ENCODE data around the gene GAB2. TPM values are rescaled to one million over a fixed set of nuclear protein-coding genes. Genes with fewer than 3 reads are reported as not detected.
"Not testable (repeated sequence)": the region's sequence is repeated elsewhere in the genome, so short reads cannot be mapped to it uniquely, and the experiment has no call there.

GAB2 gene
- total RNA-seq, 1 donor from 2014 or later = 65.1 TPM

DNA sequence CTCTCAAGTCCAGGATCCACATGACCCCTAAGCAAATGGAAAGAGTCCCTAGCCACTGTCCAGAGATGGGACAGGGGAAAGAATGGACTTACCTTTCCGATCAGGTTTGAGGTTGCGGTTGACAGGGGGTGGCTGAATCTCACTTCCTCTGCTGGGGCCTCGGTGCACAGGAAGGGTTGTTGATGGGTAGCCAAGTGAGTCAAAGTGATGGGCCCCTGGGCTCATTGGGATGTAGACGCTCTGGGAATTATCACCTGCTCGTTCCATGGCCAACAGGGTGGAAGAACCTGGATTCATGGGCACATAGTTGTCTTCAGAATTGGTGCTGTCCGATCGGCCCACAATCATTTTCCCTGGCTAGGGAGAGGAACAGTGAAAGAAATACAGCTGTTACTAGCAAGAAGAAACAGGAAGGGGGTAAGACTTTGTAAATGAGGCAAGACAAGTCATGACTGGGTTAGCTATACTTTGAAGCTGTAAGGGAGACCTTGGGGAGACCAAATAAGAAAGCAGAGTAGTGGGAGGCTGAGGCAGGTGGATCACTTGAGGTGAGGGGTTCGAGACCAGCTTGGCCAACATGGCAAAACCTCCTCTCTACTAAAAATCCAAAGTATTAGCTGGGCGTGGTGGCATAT lies 194.2 kb downstream of the GAB2 start:
- no peak for DNase-seq (ENCODE audit: low spot score)

DNA sequence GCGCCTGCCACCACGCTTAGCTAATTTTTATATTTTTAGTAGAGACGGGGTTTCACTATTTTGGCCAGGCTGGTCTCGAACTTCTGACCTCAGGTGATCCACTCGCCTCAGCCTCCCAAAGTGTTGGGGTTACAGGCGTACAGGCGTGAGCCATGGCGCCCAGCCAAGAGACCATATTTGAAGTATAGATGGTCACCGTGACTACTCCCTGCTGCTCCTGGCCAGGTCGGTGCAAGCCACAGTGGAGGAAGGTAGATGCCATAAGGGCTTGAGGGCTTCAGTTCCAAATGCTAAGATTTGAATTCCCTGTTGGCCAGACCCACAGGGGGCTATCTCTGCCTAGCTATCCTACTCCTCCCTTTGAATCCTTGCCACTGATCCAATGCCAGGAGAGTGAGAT lies 194.9 kb downstream of the GAB2 start:
- not testable (repeated sequence) for DNase-seq (ENCODE audit: low spot score)

DNA sequence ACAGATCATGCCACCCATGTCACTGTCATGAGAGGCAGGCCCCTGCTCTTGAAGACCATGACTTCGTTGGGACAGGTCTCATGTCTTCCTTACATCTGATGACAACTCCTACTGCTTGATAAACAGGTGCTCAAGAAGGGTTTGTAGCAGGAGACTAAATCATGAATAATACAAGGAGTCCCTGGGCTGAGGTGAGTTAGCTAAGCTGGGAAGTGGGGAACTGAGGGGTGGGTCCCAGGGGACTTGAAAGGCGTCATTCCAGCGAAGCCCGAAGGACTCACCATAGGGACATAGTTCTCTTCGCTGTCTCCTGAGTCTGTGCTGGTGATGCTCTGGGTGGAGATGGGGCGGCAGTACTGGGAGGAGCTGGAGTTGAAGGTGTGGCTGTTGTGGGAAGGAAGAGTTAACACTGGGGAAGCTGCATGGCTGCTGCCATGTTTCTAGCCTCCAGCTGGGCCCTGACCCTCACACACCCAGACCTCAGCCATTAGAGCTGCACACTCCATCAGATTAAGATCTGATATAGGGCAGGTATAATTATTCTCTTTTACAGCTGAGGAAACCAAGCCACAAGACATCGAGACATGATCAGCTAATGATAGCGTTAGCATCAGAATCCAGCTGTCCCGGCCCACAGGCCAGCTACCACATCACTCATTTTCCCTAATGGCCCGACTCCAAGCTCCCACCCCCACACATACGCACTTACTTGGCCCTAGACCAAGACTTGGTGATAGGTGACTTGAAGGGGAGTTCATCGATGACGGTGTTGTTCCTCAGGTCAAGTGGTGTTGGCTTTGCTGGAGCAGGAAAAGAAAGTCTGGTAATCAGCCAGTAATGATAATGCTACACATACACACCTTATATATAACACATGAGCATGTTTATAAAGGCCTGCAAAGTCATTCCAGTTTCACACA lies 196.0 kb downstream of the GAB2 start:
- no peak for DNase-seq (ENCODE audit: low spot score)

DNA sequence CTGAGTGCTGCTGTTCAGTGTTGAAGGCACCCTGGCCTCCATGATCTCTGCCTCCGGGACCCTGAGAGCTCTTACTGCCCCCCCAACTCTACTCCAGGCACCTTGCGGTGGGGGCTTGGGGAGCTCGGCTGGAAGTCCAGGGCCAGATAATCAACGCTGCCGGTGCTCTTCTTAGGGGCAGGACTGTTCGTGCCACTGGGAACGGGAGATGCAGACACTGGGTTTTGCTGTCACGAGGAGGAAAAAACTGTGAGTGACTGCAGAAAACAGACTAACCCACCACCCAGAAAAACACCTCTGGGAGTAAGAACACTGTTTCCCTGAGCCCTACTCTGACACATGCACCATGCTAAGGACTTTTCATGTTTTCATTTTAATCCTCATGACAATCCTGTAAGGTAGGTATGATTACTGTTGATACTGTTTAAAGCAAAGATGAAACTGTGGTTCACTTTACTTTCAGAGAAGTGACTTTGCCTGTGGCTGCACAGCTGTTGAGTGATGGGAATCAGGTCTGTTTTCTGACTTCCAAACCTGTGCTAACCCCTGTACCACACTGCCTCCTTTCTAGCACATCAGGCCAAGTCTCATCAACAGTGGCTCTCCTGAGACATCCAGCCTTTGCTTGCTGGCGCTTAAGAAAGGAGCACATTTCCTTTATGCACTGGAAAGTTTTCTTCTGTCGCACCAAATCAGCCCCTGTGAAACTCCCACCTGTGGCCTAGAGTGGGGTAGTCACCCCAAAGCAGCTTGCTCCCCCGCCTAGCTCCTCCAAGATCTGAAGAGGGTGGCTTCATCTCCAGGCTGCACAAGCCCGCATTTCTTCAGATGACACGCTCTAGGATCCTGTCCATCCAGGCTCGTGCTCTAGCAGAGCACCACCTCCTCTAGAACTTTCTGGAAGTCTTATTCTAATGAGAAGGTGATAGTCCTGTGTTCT lies 197.1 kb downstream of the GAB2 start:
- DNase-seq (ENCODE audit: low spot score) = no peak

DNA sequence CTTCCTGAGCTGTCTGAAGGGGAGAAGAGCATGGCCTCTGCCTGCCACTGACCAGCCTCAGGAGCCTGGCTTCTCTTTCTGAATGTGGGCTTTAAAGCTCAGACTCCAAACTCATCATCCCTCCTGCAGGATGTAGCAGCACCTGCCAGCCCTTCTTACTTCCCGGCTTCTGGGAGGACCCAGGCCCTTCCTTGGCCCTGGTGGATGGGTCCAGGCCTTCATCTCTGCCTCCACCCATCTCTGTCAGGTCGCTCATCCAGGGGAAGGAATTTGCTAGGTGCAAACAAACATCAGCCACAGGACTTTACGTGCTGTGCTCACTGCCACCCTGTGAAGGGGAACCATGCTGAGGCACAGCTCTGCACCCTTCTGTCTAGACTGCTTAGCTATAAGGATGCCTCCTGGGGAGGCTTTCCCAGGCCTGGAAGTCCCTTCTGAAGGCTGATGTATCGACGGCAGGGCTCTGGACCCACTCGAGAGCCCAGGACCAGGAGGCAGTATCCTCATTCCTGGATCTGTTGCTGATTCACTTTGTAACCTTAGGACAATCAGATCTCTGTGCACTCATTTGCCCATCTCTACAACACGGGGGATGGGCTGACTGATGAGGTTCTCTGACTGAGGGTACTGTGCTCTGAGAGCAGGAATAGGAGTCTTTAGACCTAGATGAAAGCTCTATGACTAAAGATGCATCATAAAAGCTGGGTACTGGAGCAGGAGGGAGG lies 198.0 kb downstream of the GAB2 start:
- DNase-seq (ENCODE audit: low spot score) = no peak

DNA sequence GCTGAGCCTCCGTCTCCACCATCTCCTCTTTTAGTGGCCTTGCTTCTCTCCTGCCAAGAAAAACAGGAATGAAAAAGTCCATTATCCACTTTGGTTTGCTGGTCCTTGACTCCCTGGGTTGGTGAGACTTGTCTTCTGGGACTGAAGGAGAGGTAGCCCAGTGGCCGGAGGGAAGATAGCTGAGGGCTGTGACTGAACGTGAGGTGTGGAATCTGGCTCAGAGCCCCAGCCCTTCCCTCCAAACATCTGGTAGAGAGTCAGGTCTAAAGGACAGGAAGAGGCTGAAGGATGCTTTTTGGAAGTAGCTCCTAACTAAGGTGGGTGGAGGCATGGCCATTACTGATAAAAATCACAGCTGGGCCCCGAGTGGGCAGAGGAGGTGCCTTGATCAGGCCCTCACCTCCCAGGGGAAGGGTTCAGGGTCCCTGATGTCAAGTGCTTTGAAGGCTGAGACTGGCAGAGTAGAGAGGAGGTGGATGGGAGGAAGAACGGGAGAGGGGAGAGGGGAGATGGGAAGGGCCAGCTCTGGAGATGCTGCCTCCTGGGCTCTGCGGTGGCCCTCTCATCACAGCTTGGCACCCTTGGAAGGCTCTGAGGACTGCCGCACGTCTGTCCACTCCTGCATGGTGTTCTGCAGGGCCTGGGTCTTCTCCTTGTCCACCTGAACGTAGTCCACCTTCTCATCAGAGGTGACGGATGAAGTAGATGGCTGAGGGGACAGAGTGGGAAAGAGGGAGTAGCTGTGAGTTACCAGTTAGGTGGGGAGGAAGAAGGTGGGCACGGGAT lies 198.7 kb downstream of the GAB2 start:
- DNase-seq (ENCODE audit: low spot score) = no peak

DNA sequence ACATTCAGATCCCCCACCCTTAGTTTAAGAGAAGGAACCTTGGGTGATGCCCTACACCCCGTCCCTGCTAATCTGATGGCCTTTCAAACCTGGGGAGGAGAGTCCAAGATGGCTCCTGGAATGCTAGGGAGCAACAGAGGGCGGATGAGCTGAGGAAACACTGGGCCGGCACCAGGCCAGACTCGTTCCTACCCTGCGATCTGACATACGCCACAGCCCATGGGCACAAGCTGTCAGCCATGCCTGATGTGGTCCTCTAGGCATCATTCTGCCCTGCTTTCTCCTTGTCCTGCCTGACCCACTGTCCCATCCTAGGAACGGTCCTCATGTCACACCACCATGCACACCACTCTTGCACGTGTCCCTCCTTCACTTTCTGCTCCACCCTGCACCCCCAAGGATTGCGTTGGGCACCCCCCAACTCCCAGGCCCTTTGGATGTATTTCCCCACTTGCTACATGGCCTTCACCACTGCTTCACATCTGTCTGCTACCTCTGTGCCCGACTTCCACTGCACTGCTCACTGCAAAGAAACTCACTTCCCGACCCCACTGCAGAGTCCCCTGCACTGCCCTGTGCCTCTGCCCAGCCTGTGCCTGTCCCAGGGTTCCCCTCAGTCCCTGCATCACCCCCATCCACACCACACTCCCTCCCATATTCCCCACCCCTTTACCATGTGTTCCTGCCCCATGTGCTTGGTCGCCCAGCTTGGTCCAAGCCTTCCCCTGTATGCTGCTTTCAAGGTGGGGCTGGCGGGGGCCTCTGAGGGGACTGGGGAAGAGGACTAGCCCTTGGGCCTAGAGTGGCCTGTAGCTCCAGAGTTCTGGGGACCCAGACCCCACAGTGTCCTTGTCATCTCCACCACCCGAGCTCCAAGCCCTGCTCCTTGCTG lies 199.7 kb downstream of the GAB2 start:
- DNase-seq (ENCODE audit: low spot score) = no peak

DNA sequence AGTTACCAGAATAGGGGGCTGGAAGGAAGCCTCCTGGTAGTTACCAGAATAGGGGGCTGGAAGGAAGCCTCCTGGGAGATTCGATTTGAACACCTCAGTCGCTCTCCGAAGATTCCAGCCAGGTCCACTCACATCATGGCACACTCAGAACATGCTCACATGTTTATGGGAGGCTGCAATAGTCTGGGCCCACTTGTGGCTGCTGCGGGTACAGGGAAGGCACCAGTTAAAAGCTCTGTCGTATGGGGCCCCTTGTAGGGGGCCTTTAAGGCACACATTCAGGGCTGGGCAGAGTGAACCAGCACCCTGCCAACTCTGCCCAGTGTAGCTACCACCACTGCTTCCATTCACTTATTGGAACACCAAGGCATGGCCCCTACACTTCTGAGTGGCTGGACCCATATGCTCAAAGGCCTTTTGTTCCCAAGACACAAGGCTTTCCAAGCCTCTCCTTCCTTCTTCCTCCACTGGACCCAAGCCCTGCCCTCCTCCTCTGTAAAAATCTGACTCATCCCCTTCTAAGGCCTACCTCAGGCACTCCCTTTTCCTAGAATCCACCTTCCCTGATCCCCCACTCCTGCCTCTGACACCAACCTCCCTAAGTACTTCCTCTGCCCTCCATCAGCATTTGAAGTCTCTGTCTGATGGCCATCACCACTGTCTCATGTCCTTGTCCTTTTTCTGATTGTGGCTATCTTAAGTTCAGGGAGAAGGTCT lies 200.9 kb downstream of the GAB2 start:
- no peak for DNase-seq (ENCODE audit: low spot score)

DNA sequence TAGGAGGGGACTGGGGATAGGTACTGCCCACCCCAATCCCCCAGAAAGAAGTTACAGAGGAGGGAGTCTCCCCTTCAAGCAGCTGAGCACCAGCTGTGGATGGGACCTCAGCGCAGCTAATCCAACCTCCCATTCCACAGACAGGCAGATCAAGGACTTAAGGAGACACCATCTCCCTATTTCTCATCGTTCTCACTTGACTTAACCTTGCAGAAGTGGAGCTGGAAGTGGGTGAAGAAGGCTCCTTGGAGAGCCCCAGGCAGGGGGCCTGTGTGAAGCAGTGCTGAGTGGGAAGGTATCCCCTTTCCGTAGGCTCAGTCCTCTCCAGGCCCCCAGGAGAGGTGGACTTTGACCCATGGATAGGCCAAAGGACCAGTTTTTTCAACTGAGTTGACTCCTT lies 201.6 kb downstream of the GAB2 start:
- peak; percentile 68 for DNase-seq (ENCODE audit: low spot score)

DNA sequence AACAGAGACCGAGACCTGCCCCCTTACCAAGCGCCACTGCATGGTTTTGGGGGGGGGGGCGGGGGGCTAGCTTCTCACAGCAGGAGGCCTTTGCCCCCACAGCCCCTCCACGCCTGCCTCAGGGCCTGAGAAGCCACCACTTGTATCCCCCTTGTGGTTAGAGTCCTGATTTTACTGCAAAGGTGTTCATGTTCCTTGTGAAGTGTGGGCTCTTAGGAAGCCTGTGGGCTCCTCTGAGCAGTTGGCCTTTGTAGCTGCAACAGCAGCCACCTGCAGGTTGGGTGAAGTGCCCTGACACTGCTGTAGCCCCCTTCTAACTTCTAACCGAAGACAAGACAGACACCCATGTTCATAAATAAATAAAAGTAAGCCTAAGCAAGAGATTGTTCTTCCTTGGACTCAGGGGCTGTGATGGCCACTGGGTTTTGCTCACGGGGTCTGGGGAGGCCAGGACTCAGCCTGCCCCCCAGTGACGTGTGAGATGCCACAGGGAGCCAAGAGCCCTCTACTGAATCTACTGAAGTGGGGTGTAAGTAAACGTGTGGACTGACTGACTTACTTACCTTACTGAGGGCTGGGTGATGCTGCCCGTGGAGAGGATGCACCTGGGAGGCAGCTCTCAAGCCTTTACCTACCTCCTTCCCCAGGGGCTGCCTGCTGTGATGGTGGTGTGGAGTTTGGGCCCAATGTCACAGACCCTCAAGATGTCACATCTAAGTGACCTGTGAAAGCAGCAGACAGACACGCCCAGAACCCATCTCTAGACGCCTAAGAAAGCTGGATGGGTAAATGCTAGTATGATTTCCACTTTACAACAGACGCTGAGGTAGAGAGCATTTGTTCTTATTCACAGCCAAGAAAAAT lies 203.1 kb downstream of the GAB2 start:
- DNase-seq (ENCODE audit: low spot score) = peak; percentile 57

DNA sequence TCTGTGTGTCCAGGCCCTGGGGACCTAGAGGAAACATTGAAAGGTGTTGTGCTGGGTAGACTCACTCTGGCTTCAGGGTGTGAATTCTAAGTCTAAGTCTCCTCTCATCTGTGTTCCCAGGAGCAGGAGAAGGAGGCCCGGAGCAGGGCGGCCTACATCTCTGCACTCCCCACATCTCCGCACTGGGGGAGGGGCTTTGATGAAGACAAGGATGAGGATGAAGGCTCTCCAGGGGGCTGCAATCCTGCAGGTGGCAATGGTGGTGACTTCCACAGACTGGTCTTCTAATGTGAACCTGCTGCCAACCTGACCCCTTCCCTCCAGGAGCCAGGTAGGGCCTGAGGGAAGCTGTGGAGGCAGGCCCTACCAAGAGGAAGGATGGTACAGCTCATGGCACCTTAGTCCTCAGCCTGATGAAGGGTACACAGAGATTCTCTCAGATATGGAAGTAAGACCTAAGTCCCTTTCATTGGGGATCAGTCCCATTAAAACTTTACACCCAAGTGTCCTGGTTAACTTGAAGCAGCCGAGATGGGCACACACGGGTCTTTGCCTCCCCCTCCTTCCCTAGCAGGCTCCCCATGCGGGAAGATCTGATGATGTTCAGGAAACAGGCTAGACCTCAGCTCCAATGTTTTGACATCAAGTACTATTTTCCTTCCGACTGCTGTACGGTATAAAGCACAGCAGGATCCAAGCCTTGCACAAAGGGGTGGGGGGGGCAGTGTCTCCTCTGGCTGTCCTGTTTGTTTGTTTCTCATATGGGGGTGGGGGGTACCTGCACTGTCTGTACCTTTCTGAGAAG lies 203.9 kb downstream of the GAB2 start:
- DNase-seq (ENCODE audit: low spot score) = peak; percentile 60

DNA sequence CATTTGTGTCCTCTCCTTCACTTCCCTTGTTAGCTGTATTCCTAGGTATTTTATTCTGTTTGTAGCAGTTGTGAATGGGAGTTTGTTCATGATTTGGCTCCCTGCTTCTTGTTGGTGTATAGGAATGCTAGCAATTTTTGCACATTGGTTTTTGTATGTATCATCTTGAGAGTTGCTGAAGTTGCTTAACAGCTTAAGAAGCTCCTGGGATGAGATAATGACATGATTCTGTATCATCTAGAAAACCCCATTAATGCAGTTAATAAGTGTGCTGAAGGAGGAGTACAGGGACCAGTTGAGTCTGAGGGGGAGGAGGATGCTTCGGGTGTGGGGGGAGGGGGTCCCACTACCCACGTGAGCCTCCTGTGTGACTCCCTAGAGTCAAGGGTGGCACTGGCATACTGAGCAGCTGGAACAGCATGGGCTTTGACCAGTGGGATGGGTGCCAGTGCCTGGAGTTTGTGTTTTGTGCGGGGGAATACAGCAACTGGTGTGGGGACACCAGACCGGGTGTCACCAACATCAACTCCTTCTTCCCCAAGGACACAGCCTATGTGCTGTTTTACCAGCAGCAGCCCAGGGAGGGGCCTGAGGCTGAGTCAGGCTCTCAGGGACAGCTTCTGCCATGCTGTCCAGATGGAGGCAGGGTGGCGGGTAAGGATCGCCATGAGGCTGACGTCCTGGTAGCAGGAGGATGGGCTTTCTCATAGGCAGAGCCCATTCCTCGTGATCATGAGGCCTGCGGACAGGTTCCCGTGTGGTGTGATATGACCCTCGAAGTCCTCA lies 204.8 kb downstream of the GAB2 start:
- peak; percentile 87 for DNase-seq (ENCODE audit: low spot score)

DNA sequence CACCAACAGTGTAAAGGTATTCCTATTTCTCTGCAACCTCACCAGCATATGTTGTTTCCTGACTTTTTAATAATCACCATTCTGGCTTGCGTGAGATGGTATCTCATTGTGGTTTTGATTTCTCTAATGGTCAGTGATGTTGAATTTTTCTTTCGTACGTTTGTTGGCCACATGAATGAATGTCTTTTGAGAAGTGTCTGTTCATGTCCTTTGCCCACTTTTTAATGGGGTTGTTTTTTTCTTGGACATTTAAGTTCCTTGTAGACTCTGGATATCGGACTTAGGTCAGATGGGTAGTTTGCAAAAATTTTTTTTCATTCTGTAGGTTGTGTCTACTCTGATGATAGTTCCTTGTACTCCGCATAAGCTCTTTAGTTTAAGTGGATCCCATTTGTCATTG lies 206.1 kb downstream of the GAB2 start:
- DNase-seq (ENCODE audit: low spot score) = no peak

DNA sequence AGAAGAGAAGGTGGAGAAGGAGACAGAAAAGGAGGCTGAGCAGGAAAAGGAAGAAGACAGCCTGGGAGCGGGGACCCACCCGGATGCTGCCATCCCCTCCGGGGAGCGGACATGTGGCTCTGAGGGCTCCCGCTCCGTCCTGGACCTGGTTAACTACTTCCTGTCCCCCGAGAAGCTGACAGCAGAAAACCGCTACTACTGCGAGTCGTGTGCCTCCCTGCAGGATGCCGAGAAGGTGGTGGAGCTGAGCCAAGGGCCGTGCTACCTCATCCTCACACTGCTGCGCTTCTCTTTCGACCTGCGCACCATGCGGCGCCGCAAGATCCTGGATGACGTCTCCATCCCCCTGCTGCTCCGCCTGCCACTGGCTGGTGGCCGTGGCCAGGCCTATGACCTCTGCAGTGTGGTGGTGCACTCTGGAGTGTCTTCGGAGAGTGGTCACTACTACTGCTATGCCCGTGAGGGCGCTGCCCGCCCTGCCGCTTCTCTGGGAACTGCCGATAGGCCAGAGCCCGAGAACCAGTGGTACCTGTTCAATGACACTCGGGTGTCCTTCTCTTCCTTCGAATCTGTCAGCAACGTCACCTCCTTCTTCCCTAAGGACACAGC lies 207.5 kb downstream of the GAB2 start:
- DNase-seq (ENCODE audit: low spot score) = no peak

DNA sequence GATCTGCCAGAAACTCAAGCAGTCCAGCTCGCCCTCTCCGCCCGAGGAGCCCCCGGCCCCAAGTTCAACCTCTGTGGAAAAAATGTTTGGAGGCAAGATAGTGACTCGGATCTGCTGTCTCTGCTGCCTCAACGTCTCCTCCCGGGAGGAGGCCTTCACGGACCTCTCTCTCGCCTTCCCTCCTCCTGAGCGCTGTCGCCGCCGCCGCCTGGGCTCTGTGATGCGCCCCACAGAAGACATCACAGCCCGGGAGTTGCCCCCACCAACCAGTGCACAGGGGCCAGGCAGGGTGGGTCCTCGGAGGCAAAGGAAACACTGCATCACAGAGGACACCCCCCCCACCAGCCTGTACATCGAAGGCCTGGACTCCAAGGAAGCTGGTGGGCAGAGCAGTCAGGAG lies 208.1 kb downstream of the GAB2 start:
- DNase-seq (ENCODE audit: low spot score) = no peak
